GM21515 (cell line): Measurements from ENCODE around the gene SPRTN.
A peak's percentile ranks its signal among the peaks of the same experiment; 100 is the strongest.
"Not testable (repeated sequence)": the region's sequence is repeated elsewhere in the genome, so short reads cannot be mapped to it uniquely, and the experiment has no call there.

ENCODE experiments used
- ATAC-seq: cut with Tn5 transposase; IDR thresholded peaks from one replicate; pipeline ENCODE4 v1.9.1; 2021; ENCODE audit not compliant: unreplicated experiment

Gene SPRTN

DNA sequence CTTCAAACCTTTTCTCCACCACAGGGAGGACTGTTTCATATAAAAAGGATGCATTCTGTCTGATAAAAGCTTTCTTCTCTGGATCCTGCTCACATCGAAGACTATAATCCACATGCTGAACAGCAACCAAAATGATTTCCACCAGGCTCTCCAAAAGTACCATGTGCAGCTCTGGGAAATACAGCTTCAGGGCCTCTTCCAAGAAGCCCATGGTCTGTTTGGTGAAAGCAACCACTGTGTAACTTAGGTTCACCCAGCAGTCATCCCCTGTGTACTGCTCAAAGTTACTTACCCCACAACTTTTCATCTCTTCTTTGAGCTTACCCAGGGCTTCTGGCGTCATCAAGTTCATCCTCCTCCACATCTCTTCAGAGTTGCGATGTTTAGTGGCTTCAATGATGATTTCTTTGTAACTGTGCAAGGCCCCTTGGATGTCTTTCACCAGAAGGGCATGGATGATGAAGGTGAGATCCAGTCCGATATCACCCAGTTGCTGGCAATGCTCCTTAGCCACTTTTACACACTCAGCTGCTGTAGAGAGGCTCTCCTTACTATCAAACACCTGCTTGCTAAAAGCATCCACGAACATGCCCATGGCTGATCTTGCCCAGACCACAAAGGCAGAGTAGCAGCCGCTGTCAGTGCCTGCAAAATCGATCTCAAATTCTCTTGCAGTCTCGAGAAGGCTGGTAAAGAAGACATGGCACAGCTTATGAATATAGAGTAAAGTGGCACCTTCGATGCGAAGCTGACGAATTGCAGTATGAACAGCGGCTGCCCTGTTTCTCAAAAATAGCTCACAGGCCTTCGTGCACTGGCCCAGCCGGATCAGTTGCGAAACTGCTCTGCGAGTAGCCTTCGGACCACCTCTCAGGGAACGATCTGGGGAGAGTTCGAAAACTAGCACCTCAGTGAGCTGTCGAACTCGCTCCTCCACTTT lies 2.2 kb upstream of the SPRTN start:
- no peak for ATAC-seq

DNA sequence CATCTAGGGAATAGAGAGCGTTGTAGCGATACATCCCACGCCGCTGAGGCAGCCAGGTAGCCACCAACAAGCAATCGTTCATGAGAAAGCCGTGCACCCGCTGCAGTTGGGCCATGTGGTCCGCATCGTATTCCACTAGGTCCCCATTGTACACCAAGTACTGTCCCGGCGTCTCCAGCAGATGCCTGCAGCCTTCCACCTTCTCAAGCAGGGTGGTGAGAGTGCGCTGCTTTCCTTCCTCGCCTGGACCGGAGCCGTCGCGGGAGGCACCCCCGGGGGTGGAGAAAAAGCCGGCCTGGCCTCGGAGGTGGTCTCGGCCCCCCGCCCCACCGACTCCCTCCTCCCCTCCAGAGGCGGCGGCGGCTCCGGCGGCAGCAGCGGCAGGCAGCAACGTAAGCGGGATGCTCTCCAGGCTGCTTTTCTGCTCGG lies 1.0 kb upstream of the SPRTN start:
- ATAC-seq: peak; percentile 7

DNA sequence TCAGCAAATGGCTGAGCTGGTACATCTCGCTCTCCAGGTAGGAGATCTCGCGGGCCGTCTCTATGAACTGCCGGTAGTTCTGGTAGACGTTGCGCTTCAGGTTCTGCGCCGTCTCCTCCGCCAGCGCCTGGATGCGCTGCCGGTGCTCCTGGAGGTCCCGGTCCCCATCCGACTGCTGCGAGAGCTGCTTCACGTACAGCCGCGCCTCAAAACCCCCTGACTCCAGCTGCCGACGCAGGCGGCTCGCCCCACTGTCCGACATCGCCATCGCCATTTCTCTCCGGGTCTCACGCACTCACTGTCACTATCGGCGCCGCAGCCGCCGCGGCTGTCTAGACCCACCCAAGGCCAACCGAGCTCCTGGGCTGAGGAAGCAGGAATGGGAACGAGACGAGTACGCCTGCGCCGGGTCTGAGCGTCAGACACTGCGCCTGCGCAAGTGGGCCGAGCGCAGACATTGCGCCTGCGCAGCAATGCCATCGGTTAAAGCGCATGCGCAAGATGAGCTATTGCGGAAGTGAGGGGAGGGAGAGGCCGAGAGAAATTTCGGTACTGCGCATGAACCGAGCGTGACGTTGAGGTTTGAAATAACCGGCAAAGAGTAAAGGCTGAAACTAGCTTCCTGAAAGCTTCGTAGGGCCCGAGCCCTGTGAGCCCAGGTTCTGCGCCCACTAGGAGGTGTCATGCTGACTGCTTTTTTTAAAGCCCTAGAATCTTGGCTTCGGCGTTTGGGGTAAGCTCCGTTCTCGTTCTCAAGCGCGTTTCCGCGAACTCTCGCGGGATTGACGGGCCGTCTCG lies 422 bp upstream of the SPRTN start, which contains the start of gene EXOC8:
EXOC8 (minus strand) TSS at position 381 of the 798 bp plus-strand sequence; CDS start at position 274, 107 bp downstream.
- ATAC-seq: peak; percentile 71

DNA sequence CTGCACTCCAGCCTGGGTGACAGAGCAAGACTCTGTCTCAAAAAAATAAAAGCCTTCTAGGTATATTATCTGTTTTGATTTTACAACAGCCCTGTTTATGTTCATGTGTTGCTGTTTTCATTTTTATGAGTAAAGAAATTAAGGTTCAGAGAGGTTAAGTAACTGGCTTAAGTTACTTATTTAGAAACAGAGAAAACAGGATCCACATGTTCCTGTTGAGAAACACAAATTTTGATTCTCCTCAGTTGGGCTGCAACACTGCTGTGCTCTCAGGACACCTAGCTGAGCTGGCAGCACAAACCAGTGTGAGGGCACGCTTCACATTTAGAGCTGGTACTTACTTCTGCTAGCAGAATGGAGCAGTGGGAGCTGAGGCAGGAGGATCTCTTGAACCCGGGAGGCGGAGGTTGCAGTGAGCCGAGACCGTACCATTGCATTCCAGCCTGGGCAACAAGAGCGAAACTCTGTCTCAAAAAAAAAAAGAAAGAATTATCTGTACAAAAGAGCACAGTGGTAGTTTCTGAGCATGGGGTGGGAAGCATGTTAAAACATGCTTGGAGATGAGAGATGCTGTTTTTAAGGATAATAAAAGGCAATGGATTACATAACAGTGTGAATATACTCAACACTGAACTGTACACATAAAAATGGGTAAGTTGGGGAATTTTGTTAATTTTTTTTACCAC lies 2.4 kb downstream of the SPRTN start:
- no peak for ATAC-seq

DNA sequence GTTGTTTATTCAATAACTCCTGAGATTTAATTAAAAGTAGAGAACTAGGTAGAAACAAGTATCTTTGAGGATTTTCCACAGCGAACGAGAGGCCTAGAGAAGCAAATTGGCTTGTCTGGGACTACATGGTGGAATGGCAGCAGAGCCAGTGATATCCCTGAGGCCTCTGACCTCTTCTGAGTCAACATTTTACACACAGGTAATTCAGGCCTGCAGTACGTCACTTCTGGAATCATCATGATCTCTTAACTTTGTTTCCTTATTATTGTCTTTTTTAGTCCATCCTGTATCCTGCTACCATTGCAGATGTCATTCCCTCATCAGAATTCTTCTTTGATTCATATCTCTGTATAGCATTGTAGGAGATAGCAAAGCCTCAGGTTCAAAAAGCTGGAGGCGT lies 9.9 kb downstream of the SPRTN start:
- ATAC-seq: no peak

DNA sequence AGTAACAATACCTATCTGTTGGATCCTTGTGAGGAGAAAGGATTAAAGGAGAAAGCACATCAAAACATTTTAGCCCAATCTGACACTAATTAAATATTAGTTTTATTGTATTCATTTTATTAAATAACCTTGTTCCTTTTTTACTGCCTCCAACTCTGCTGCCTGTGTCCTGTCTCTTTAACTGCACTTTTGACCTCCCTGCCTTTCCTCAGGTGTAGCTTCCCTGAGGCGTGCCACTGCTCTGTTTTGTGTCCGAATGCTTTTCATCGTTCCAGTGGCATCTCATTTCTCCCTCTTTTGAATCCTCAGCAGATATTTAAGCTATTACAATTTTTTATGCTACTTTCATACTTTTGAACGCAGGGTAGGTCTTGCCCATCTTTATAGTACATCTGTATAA lies 10.3 kb downstream of the SPRTN start:
- ATAC-seq: no peak

GRCh38 chr1:231348856-231349255 lies 10.8 kb downstream of the SPRTN start:
- ATAC-seq: not testable (repeated sequence)

GRCh38 chr1:231351816-231352215 lies 13.7 kb downstream of the SPRTN start:
- ATAC-seq: no peak

GRCh38 chr1:231353086-231353485 lies 15.0 kb downstream of the SPRTN start:
- no peak for ATAC-seq

- no peak for ATAC-seq
These were observed 16.4 kb downstream of the SPRTN start for GRCh38 chr1:231354330-231355020.

GRCh38 chr1:231355171-231355570 lies 17.1 kb downstream of the SPRTN start:
- ATAC-seq: no peak

DNA sequence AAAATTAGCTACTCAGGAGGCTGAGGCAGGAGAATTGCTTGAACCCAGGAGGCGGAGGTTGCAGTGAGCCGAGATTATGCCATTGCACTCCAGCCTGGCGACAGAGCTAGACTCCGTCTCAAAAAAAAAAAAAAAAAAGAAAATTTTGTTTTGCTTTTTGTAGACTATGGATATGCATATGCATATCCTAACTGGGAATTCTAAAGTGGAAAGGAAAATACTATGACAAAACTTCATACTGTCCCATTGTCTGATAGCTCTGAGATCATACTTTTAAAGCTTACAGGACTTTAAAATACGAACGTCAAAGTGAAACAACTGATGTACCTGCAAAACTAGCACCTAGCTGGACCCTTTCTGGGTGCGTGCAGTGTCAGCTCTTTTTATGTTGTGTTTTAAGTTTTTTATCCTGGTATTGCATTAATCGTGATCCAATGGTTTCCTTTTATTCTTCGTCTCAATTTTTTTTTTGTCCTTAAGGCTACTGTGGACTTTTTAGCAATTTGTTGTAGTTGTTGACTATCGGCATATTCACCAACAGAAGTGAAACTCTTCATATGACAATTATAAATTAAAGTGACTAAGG lies 19.2 kb downstream of the SPRTN start:
- ATAC-seq: no peak

- ATAC-seq: peak; percentile 79
These were observed 19.8 kb downstream of the SPRTN start for GRCh38 chr1:231357831-231358354.

GRCh38 chr1:231359113-231359512 lies 21.0 kb downstream of the SPRTN start:
- no peak for ATAC-seq

- no peak for ATAC-seq
These were observed 24.2 kb downstream of the SPRTN start for GRCh38 chr1:231362325-231362724.

- no peak for ATAC-seq
These were observed 25.5 kb downstream of the SPRTN start for GRCh38 chr1:231363624-231364023.

GRCh38 chr1:231364192-231364591 lies 26.1 kb downstream of the SPRTN start:
- no peak for ATAC-seq

DNA sequence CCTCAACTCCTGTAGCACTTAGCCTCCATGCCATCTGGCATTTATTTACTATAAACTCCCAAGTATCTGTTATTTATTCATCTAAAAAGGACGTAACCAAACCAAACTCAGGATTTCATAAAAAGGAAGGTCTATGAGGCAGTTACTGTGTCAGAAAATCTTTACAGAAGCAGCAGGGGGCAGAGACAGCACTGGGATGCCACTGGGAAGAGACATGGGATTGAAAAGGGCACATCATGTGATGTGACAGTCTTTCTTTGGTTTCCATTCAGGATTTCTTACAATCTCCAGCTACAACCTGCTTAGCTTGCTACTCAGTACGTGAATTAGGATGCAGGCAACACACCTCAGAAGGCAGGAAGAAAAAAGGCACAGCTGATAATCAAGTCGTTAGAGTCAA lies 31.2 kb downstream of the SPRTN start:
- no peak for ATAC-seq

- ATAC-seq: no peak
These were observed 34.4 kb downstream of the SPRTN start for GRCh38 chr1:231372501-231372900.

DNA sequence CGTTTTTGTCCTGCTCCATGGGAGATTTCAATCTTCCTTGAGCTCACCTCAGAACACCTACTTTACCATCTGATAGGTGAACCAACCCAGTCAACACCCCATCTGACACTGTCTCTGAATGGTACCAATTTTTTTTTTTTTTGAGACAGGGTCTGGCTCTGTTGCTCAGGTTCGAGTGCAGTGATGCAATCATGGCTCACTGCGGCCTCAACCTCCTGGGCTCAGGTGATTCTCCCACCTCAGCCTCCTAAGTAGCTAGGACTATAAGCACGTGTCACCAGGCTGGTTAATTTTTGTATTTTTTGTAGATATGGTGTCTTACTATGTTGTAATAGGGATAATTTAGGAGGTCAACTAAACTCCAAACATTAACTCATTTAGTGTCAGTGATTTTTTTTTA lies 36.3 kb downstream of the SPRTN start:
- no peak for ATAC-seq
